Activated CD4-positive, alpha-beta T cell treated with anti-CD3 and anti-CD28 coated beads for 48 hours (primary cell): Measurements from ENCODE around the gene TMEM220.
"Not testable (repeated sequence)": the region's sequence is repeated elsewhere in the genome, so short reads cannot be mapped to it uniquely, and the experiment has no call there.

ENCODE experiments used
- DNase-seq: peaks from one replicate; pipeline ENCODE4 v3.0.0-alpha.2; 2020

Gene TMEM220

GRCh38 chr17:10727192-10727591, 2.6 kb downstream of the TMEM220 start:
- DNase-seq: peak; percentile 31

GRCh38 chr17:10726196-10726595, 3.6 kb downstream of the TMEM220 start:
- no peak for DNase-seq

- no peak for DNase-seq
These were observed 4.6 kb downstream of the TMEM220 start for GRCh38 chr17:10725262-10725661.

- DNase-seq: no peak
These were observed 5.2 kb downstream of the TMEM220 start for GRCh38 chr17:10724546-10725195.

- DNase-seq: no peak
These were observed 11.3 kb downstream of the TMEM220 start for GRCh38 chr17:10718547-10718946.

- no peak for DNase-seq
These were observed 13.6 kb downstream of the TMEM220 start for GRCh38 chr17:10716218-10716617.

GRCh38 chr17:10713318-10713717, 16.5 kb downstream of the TMEM220 start:
- no peak for DNase-seq

GRCh38 chr17:10705727-10706126, 24.1 kb downstream of the TMEM220 start:
- DNase-seq: no peak

GRCh38 chr17:10702574-10702973, 27.2 kb downstream of the TMEM220 start:
- DNase-seq: no peak

GRCh38 chr17:10699856-10700255, 30.0 kb downstream of the TMEM220 start:
- no peak for DNase-seq

- no peak for DNase-seq
These were observed 31.6 kb downstream of the TMEM220 start for GRCh38 chr17:10698096-10698818.

GRCh38 chr17:10697092-10698081, 32.4 kb downstream of the TMEM220 start, which contains the start of the genes ADPRM and SCO1:
Gene ADPRM, plus strand, starts transcription at chr17:10697594. Its CDS starts 7,333 bp downstream, at chr17:10704927.
Gene SCO1, minus strand, starts transcription at chr17:10697533. Its CDS starts 26 bp downstream, at chr17:10697507.
- peak; percentile 93 for DNase-seq

- DNase-seq: not testable (repeated sequence)
These were observed 33.9 kb downstream of the TMEM220 start for GRCh38 chr17:10695875-10696407.

GRCh38 chr17:10687499-10687898, 42.3 kb downstream of the TMEM220 start:
- no peak for DNase-seq

- DNase-seq: no peak
These were observed 46.0 kb downstream of the TMEM220 start for GRCh38 chr17:10683853-10684252.

- DNase-seq: no peak
These were observed 47.9 kb downstream of the TMEM220 start for GRCh38 chr17:10681866-10682446.

GRCh38 chr17:10674704-10675103, 55.1 kb downstream of the TMEM220 start:
- no peak for DNase-seq

- DNase-seq: no peak
These were observed 56.5 kb downstream of the TMEM220 start for GRCh38 chr17:10673312-10673711.

GRCh38 chr17:10668775-10669174, 61.0 kb downstream of the TMEM220 start:
- no peak for DNase-seq

- DNase-seq: no peak
These were observed 62.9 kb downstream of the TMEM220 start for GRCh38 chr17:10666906-10667305.

- no peak for DNase-seq
These were observed 65.3 kb downstream of the TMEM220 start for GRCh38 chr17:10664571-10664970.
